K562 (cell line): ENCODE measurements around the gene GJA9. TPM values are rescaled to one million over a fixed set of nuclear protein-coding genes. Genes with fewer than 3 reads are reported as not detected.
A peak's percentile ranks its signal among the peaks of the same experiment; 100 is the strongest.

Experiments
- ATAC-seq: fragments of 200-7000 bp; cut with Tn5 transposase; 3 replicates; pipeline ENCODE4 v1.9.1; 2020; ENCODE audit warnings: moderate library complexity
- BruUV-seq: library from RNA; stranded (reverse); fragments of 400-500 nt; replicated peaks from 2 replicates; lab custom pipeline; 2021; lab: Mats Ljungman, UMichigan
- CTCF ChIA-PET: fragments of 300-600 bp; formaldehyde crosslinking; extraction: SDS; loops from one replicate; lab custom pipeline; 2021; ENCODE audit warnings: low intra/inter-chr PET ratio; lab: Yijun Ruan, JAX
- POLR2A ChIA-PET: fragments of 300-600, 350-650 bp; sonication (Branson Sonifier 250); formaldehyde crosslinking; extraction: SDS; loops from one replicate; lab custom pipeline; 2021; ENCODE audit warnings: antibody characterized with exemption, inconsistent platforms; lab: Yijun Ruan, JAX
- DNase-seq, 4 experiments: peaks; one replicate each; pipeline versions ENCODE4 v3.0.0 to v3.0.0-alpha.2; 2011 to 2018; ENCODE audit warnings: low spot score in 3 of 4, mixed read lengths in 3 of 4; ENCODE audit errors: extremely low read depth in 1 of 4
- FAIRE-seq: peaks from 2 replicates; lab custom pipeline; 2011; peaks lifted over from hg19 to GRCh38; lab: Jason Lieb, UNC
- H2AFZ ChIP-seq: 2 replicates; pipeline ENCODE4 v1.6.0; 2011; ENCODE audit warnings: low read depth, low read length, control low read depth, inconsistent platforms
- H3K27ac ChIP-seq: fragments of 200-600 bp; 3 replicates; pipeline ENCODE4 v1.8.0; 2011; ENCODE audit warnings: low read depth, mild to moderate bottlenecking, control low read depth, inconsistent platforms, low read length, moderate library complexity, mixed read lengths; ENCODE audit errors: extremely low read depth
- H3K27me3 ChIP-seq, 2 experiments: fragments of 300-600 bp in 1 of 2; 2 replicates in 1 of 2; 3 replicates in 1 of 2; pipeline versions ENCODE4 v1.6.0 to v1.8.0; 2011; ENCODE audit warnings: inconsistent platforms in 2 of 2, low read length in 2 of 2, mild to moderate bottlenecking in 1 of 2, mixed read lengths in 1 of 2, moderate library complexity in 1 of 2; ENCODE audit not compliant: control insufficient read depth in 2 of 2, insufficient read depth in 2 of 2
- H3K36me3 ChIP-seq: fragments of 300-600 bp; 3 replicates; pipeline ENCODE4 v1.8.0; 2011; ENCODE audit warnings: mild to moderate bottlenecking, low read length, inconsistent platforms; ENCODE audit not compliant: control insufficient read depth, insufficient read depth
- H3K4me1 ChIP-seq, 2 experiments: fragments of 200-600 bp in 1 of 2; replicated peaks in 1 of 2; 2 replicates in 1 of 2; 3 replicates in 1 of 2; pipeline versions ENCODE4 v1.5.1 to v1.8.0; 2011; ENCODE audit warnings: inconsistent platforms in 2 of 2, low read length in 2 of 2, mild to moderate bottlenecking in 1 of 2, mixed read lengths in 1 of 2, moderate library complexity in 1 of 2; ENCODE audit not compliant: control insufficient read depth in 2 of 2, insufficient read depth in 2 of 2
- H3K4me2 ChIP-seq: 2 replicates; pipeline ENCODE4 v1.6.1; 2011; ENCODE audit warnings: low read length, control low read depth, inconsistent platforms, mixed read lengths; ENCODE audit not compliant: insufficient read depth
- H3K4me3 ChIP-seq: fragments of 200-600 bp; sonication (generic), shearing (Covaris generic); 2 replicates; pipeline ENCODE4 v1.5.1; 2016; ENCODE audit warnings: control low read depth, inconsistent platforms
- H3K79me2 ChIP-seq: fragments of 200-600 bp; 3 replicates; pipeline ENCODE4 v1.8.0; 2011; ENCODE audit warnings: low read length, inconsistent platforms; ENCODE audit not compliant: control insufficient read depth, insufficient read depth
- H3K9ac ChIP-seq, 2 experiments: 2 replicates each; pipeline versions ENCODE4 v1.6.0 to v1.6.1; 2011; ENCODE audit warnings: low read depth in 2 of 2, low read length in 2 of 2, control low read depth in 1 of 2, inconsistent platforms in 1 of 2, mild to moderate bottlenecking in 1 of 2, mixed read lengths in 1 of 2; ENCODE audit not compliant: insufficient read depth in 1 of 2
- H3K9me1 ChIP-seq: one replicate; pipeline ENCODE4 v1.6.0; 2011; ENCODE audit warnings: inconsistent platforms, mild to moderate bottlenecking, low read length, moderate library complexity; ENCODE audit not compliant: control insufficient read depth, insufficient read depth
- H3K9me3 ChIP-seq: replicated peaks from 2 replicates; pipeline ENCODE4 v1.5.1; 2011; ENCODE audit warnings: low read depth, low read length, inconsistent platforms; ENCODE audit not compliant: control insufficient read depth, insufficient read depth
- H4K20me1 ChIP-seq: replicated peaks from 2 replicates; pipeline ENCODE4 v1.6.1; 2011; ENCODE audit warnings: low read length, inconsistent platforms, mixed read lengths; ENCODE audit not compliant: control insufficient read depth, insufficient read depth
- CBFA2T2 ChIP-seq: fragments of 450-650 bp; conservative IDR thresholded peaks from 2 replicates; pipeline ENCODE4 v1.6.1; 2017; ENCODE audit warnings: mild to moderate bottlenecking
- RAD51 ChIP-seq: fragments of 450-650 bp; IDR thresholded peaks from 2 replicates; pipeline ENCODE4 v1.7.1; 2016; ENCODE audit warnings: low read depth, mild to moderate bottlenecking, borderline replicate concordance
- RREB1 ChIP-seq: fragments of 250-450 bp; sonication (Bioruptor Pico); IDR thresholded peaks from 2 replicates; pipeline ENCODE4 v1.4.0; 2020
- SMARCA5 ChIP-seq: fragments of 450-650 bp; IDR thresholded peaks from 2 replicates; pipeline ENCODE4 v1.6.1; 2016
- TCF7L2 ChIP-seq: fragments of 150-350 bp; IDR thresholded peaks from 2 replicates; pipeline ENCODE4 v1.6.1; 2016; ENCODE audit warnings: low read depth, mild to moderate bottlenecking, low read length, moderate library complexity
- TOE1 ChIP-seq, 2 experiments: fragments of 450-650 bp in 1 of 2; sonication (generic) in 1 of 2; formaldehyde crosslinking in 1 of 2; IDR thresholded peaks; 2 replicates each; pipeline versions ENCODE4 v1.7.1 to v1.8.0; 2016 to 2022; ENCODE audit warnings: borderline replicate concordance in 2 of 2, mild to moderate bottlenecking in 2 of 2, antibody characterized with exemption in 1 of 2, inconsistent platforms in 1 of 2, low read depth in 1 of 2, missing genetic modification reagents in 1 of 2, moderate library complexity in 1 of 2
- ZNF143 ChIP-seq: sonication (generic); formaldehyde crosslinking; IDR thresholded peaks from 2 replicates; pipeline ENCODE4 v1.9.0; 2022; ENCODE audit warnings: mild to moderate bottlenecking, missing genetic modification reagents
- ZNF311 ChIP-seq: fragments of 250-450 bp; sonication (Bioruptor Pico); IDR thresholded peaks from 2 replicates; pipeline ENCODE4 v1.4.0; 2020; ENCODE audit warnings: mild to moderate bottlenecking, moderate library complexity
- WGBS: fragments of 100-300 bp; shearing (Covaris generic); methylation state at CpG from one replicate; pipeline ENCODE4 v1.1.6; 2016; ENCODE audit warnings: low coverage, mixed read lengths; ENCODE audit not compliant: insufficient coverage; ENCODE audit errors: missing lambda C conversion rate; 5-methylcytosine and 5-hydroxymethylcytosine counted together
- in situ Hi-C: fragments of 300-500 bp; cut with MboI; formaldehyde crosslinking; loops from 4 replicates; pipeline ENCODE4 v1.15.0; 2018; ENCODE audit warnings: inconsistent platforms, mixed read lengths
- intact Hi-C: fragments of 100-400 bp; cut with micrococcal nuclease; formaldehyde crosslinking; loops from 2 replicates; pipeline ENCODE4 v1.14.2; 2022
- polyA plus RNA-seq, 8 experiments: library from polyadenylated mRNA; depleted of rRNA in 4 of 8; stranded (reverse) in 5 of 8; unstranded in 3 of 8; fragments of >200 nt; fragmentation: Nextera tagmentation in 2 of 8; fragmentation: Illumina TruSeq in 1 of 8; extraction: Ambion mirVana in 2 of 8; extraction: Trizol in 1 of 8; gene quantifications; 2 replicates each; pipeline versions ENCODE4 v1.2.1 to v1.2.3, GENCODE V29; 2011 to 2014; ENCODE audit warnings: inconsistent platforms in 1 of 8, missing spikeins in 1 of 8
- total RNA-seq, 7 experiments: library from RNA; depleted of rRNA in 6 of 7; stranded (reverse); fragments of >200 nt in 6 of 7; fragmentation: Illumina TruSeq in 2 of 7; extraction: Trizol in 2 of 7; gene quantifications; 2 replicates each; pipeline versions ENCODE4 v1.2.1 to v1.2.3, GENCODE V29; 2011 to 2021; ENCODE audit warnings: low replicate concordance in 1 of 7
- TF ChIP-seq, protein P1 (sequence below): fragments of 450-650 bp; formaldehyde crosslinking; IDR thresholded peaks from 2 replicates; pipeline ENCODE4 v1.4.0; 2020; ENCODE audit warnings: mild to moderate bottlenecking, mixed read lengths

Gene GJA9
- total and polyA plus RNA-seq, 9 of the 15 experiments (the other 6 are each of a cell fraction or from before 2014, with no cell fraction given) = not detected

- TF ChIP-seq RREB1 (CRISPR knock-in tag) = no peak
- no peak for TF ChIP-seq SMARCA5
- TF ChIP-seq TCF7L2 = no peak
- TF ChIP-seq, all 486 proteins: peak for 0
Measured at GRCh38 chr1:38829368-38829767, 52.0 kb downstream of the GJA9 start (continued).

- peaks cover 8 to 9% of the 10 kb centered on the region in 2 experiments; a peak in 2 of 5 replicates for H3K27me3 ChIP-seq
- POLR2A ChIA-PET = interaction anchor here (0.7 to 1.2 kb wide), 2 partner anchors 16 to 912 kb away, joined by 3 read pairs; no protein-coding TSS in a partner anchor
- WGBS = 18% methylated on average over 2 of the region's 2 CpGs
- CTCF ChIA-PET = no interaction called here
- H3K9ac ChIP-seq = no peak overlapping the region
- intact Hi-C loops = no loop called here
- no peaks in the 10 kb centered on the region for H4K20me1 ChIP-seq
- no peak overlapping the region for H2AFZ ChIP-seq
- DNase-seq (no peak), ATAC-seq (no peak), FAIRE-seq (peak; percentile 23)
- no peaks in the 10 kb centered on the region for H3K9me1 ChIP-seq
- no peaks in the 10 kb centered on the region for H3K79me2 ChIP-seq
- no peak overlapping the region for H3K4me2 ChIP-seq
- no TSS peak for BruUV-seq
- H3K4me3 ChIP-seq = no peak overlapping the region
- H3K36me3 ChIP-seq = no peaks in the 10 kb centered on the region
- in situ Hi-C loops = no loop called here
- H3K4me1 ChIP-seq = peaks cover 0 to 6% of the 10 kb centered on the region in 2 experiments; a peak in 2 of 5 replicates
- H3K27ac ChIP-seq = no peak overlapping the region
- H3K9me3 ChIP-seq = no peaks in the 10 kb centered on the region
- TF ChIP-seq CBFA2T2 = 0 out of 2 replicates have a peak, but pooled peaks have one; percentile 11
- TF ChIP-seq ZNF311 = no peak
- TF ChIP-seq RAD51 = peak; percentile 37; the same call in 1 of the 2 replicates
- peak; percentile 21; the same call in 1 of the 2 replicates for TF ChIP-seq TOE1 (IDR thresholded peaks at IDR 0.05; ENCODE audit: borderline replicate concordance)
- no peak for TF ChIP-seq TOE1 (CRISPR knock-in tag; IDR thresholded peaks at IDR 0.05; ENCODE audit: borderline replicate concordance, low read depth)
- TF ChIP-seq, protein P1, sequence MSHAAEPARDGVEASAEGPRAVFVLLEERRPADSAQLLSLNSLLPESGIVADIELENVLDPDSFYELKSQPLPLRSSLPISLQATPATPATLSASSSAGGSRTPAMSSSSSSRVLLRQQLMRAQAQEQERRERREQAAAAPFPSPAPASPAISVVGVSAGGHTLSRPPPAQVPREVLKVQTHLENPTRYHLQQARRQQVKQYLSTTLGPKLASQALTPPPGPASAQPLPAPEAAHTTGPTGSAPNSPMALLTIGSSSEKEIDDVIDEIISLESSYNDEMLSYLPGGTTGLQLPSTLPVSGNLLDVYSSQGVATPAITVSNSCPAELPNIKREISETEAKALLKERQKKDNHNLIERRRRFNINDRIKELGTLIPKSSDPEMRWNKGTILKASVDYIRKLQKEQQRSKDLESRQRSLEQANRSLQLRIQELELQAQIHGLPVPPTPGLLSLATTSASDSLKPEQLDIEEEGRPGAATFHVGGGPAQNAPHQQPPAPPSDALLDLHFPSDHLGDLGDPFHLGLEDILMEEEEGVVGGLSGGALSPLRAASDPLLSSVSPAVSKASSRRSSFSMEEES (CRISPR knock-in tag) = peak; percentile 81
- no peak for TF ChIP-seq ZNF143
Measured at GRCh38 chr1:38827318-38827717, 54.1 kb downstream of the GJA9 start.
